Lower leg skin (tissue), 4 donors: Measurements from ENCODE around the gene RASSF4. TPM values are rescaled to one million over a fixed set of nuclear protein-coding genes. Genes with fewer than 3 reads are reported as not detected.

Source experiments
- DNase-seq, 2 donors: peaks; one replicate each; pipeline ENCODE4 v3.0.0-alpha.2; 2019; ENCODE audit warnings: low spot score in 2 of 2
- H3K4me3 ChIP-seq: fragments of 200-600 bp; sonication (generic); 2 replicates; pipeline ENCODE4 v1.5.1; 2017; ENCODE audit warnings: mild to moderate bottlenecking, low read depth; ENCODE audit not compliant: poor library complexity, severe bottlenecking
- POLR2A ChIP-seq, 2 donors: fragments of 450-650 bp; IDR thresholded peaks; one replicate each; pipeline ENCODE4 v1.6.1; 2016 to 2017; ENCODE audit warnings: antibody characterized with exemption in 2 of 2, mild to moderate bottlenecking in 1 of 2, moderate library complexity in 1 of 2
- WGBS, 2 donors: methylation state at CpG; one replicate each; pipeline ENCODE4 v1.1.5; 2018; 5-methylcytosine and 5-hydroxymethylcytosine counted together
- intact Hi-C: fragments of 100-400 bp; cut with DNase I; formaldehyde crosslinking; loops from one replicate; pipeline ENCODE4 v1.15.0; 2023; ENCODE audit warnings: low total_unique reads
- total RNA-seq, 4 donors: library from RNA; depleted of rRNA; stranded (reverse); fragments of >200 nt; gene quantifications; one replicate each; pipeline ENCODE4 v1.1.0, GENCODE V29; 2016
- TF ChIP-seq, protein P1 (sequence below), 3 donors: fragments of 450-650 bp; IDR thresholded peaks; one replicate each; pipeline ENCODE4 v1.5.1; 2016; ENCODE audit warnings: antibody characterized with exemption in 3 of 3, mild to moderate bottlenecking in 3 of 3, moderate library complexity in 2 of 3

The RASSF4 gene
- total RNA-seq, 4 donors from 2014 or later, result 4.4 to 11.0 (median 8.9) TPM

DNA sequence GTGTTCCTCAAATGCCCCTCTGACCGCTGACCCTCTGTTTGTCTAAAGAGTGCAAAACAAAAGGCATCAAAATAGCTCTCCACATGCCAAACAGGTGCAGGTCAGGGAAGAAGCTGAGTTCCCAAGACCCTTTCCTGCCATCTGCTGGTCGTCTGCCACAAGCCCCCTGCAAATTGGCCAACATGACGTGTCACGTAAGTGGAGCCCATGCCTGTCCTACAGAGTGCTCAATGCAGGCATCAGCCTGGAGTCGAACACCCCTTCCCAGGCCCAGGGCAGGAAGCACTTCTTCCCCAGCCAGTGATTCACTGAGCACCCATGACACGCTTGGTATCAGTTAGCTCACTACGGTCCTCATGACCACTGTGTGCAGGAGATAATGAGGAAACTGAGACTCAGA lies 34.4 kb upstream of the RASSF4 start:
- 71% methylated on average over 7 of the region's 7 CpGs for WGBS, 2 donors
- intact Hi-C loops, result no loop called here
- TF ChIP-seq POLR2A (IDR thresholded peaks at IDR 0.05), result no peak
- TF ChIP-seq, protein P1, sequence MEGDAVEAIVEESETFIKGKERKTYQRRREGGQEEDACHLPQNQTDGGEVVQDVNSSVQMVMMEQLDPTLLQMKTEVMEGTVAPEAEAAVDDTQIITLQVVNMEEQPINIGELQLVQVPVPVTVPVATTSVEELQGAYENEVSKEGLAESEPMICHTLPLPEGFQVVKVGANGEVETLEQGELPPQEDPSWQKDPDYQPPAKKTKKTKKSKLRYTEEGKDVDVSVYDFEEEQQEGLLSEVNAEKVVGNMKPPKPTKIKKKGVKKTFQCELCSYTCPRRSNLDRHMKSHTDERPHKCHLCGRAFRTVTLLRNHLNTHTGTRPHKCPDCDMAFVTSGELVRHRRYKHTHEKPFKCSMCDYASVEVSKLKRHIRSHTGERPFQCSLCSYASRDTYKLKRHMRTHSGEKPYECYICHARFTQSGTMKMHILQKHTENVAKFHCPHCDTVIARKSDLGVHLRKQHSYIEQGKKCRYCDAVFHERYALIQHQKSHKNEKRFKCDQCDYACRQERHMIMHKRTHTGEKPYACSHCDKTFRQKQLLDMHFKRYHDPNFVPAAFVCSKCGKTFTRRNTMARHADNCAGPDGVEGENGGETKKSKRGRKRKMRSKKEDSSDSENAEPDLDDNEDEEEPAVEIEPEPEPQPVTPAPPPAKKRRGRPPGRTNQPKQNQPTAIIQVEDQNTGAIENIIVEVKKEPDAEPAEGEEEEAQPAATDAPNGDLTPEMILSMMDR (IDR thresholded peaks at IDR 0.05), result no peak
- peak in 1 of 2 donors; percentile 71 for DNase-seq
- H3K4me3 ChIP-seq, result no peak overlapping the region

DNA sequence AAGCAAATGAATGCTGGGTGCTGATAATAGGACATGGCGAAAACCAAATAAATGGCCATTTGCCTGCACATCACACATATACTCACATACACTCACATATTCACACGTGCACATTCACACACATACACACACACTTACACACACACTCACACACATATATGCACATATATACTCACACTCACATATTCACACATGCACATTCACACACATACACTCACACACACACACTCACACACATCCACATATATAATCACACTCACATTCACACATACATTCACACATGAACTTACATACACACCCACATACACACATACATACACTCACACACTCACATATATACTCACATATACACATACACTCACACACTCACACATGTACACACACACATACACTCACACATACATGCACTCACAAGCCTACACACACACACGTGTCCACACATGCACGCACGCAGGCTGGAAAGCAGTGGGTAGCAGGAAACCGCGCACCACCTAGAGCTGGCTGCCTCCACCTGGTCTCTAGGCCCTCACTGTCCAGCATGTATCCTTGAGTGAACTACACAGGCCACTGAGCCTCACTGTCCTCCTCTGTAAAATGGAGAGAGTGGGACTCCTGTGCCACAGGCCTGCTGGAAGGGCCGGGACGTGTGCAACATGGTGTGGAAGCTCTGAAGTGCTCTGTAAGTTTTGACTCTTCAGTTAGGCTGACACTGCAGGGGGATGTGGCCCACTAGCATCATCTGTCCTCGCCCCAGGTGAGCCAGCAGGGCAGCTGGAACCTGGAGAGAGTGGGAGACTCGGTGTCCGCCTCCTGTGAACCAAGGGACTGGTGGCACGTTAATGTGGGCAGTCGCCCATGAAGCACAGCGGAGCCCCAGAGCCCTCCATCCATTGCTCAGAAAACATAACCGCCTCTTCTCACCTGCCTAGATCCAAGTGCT lies 33.5 kb upstream of the RASSF4 start:
- DNase-seq, result peak in 1 of 2 donors; percentile 79
- TF ChIP-seq, protein P1 (IDR thresholded peaks at IDR 0.05), result no peak
- no peak for TF ChIP-seq POLR2A (IDR thresholded peaks at IDR 0.05)
- no peak overlapping the region for H3K4me3 ChIP-seq
- 92 to 93% methylated on average over 16 of the region's 16 CpGs for WGBS, 2 donors
- intact Hi-C loops, result no loop called here

DNA sequence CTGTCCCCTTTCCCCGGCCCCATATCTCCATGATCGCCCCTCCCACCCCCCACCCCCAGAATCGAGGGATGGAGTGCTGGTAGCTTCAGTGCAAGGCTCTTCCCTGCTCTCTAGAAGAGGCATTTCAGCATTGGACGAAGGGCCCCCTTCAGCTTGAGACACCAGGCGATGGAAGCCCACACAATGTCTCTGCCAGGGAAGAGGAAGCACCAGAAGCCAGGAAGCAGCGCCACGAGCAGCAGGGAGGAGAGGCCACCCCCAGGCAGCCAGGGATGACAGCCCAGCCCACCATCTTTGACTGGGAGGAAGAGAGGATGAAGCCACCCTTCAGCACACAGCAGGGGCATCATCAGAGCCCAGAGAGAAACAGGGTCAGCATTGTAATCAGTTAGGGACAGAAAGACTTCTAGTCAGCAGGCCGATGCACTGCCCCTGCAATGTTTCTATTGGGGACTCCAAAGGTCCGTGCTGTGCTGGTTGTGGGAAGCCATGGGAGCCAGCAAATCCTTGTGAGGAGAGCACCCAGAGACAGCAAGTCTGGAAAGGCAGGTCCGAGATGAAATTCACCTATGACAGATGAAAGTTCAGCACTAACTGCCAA lies 32.8 kb upstream of the RASSF4 start:
- no peak overlapping the region for H3K4me3 ChIP-seq
- intact Hi-C loops, result no loop called here
- DNase-seq, result peak in 1 of 2 donors; percentile 68
- 62 to 66% methylated on average over 7 to 10 of the region's 10 CpGs for WGBS, 2 donors
- no peak for TF ChIP-seq POLR2A (IDR thresholded peaks at IDR 0.05)
- TF ChIP-seq, protein P1 (IDR thresholded peaks at IDR 0.05), result no peak

DNA sequence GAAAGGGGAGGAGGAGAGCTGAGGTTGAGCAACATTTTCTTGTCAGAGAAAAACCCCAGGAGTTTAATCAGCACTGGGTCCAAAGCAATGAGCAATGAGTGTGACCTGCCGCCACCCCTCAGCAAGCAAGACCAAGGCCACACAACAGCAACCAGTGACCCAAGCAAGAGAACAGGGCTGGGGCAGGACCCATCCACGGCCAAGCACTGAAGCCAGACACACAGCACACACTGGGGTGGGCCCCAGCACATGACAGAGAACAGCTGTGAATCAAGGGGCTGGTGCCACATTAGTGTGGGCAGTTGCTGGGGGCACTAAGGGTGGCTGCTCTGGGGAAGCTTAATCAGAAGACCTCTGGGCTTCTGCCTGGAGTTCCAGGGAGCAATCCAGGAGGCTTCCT lies 32.2 kb upstream of the RASSF4 start:
- no peak overlapping the region for H3K4me3 ChIP-seq
- DNase-seq, result peak in 1 of 2 donors; percentile 72
- intact Hi-C loops, result no loop called here
- TF ChIP-seq POLR2A (IDR thresholded peaks at IDR 0.05), result no peak
- TF ChIP-seq, protein P1 (IDR thresholded peaks at IDR 0.05), result no peak
- WGBS, 2 donors, result 36 to 57% methylated on average over 2 of the region's 2 CpGs

DNA sequence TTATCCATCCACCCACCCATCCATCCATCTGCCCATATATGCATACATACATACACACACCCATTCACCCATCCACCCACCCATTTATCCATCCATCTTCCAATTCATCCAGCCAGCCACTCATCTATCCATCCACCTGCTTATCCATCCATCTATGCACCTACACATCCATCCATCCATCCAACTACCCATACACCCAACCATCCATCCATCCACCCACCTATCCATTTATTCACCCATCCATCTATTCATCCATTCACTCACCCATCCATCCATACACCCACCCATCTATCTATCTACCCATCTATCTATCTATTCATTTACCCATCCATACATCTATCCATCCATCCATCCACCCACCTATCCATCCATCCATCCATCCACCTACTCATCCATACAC lies 31.1 kb upstream of the RASSF4 start:
- peak in 1 of 2 donors; percentile 8 for DNase-seq
- TF ChIP-seq POLR2A (IDR thresholded peaks at IDR 0.05), result no peak
- TF ChIP-seq, protein P1 (IDR thresholded peaks at IDR 0.05), result no peak
- intact Hi-C loops, result no loop called here
- no peak overlapping the region for H3K4me3 ChIP-seq
